Neutrophil (primary cell): ENCODE measurements around the gene VAMP8.

Experiments
- H3K27ac ChIP-seq: fragments of 200-600 bp; sonication (generic); 2 replicates; pipeline ENCODE4 v1.5.1; 2016; ENCODE audit warnings: mild to moderate bottlenecking, moderate library complexity
- H3K27me3 ChIP-seq: fragments of 200-600 bp; sonication (generic); 2 replicates; pipeline ENCODE4 v1.6.0; 2016; ENCODE audit warnings: mild to moderate bottlenecking
- H3K36me3 ChIP-seq: fragments of 200-600 bp; sonication (generic); 2 replicates; pipeline ENCODE4 v1.5.1; 2017
- H3K4me1 ChIP-seq, 2 experiments: fragments of 200-600 bp in 1 of 2; sonication (generic) in 1 of 2; 1 replicate in 1 of 2; 2 replicates in 1 of 2; pipeline versions ENCODE4 v1.5.1 to v1.6.1; 2013 to 2016; ENCODE audit warnings: low read depth in 1 of 2, low read length in 1 of 2, mild to moderate bottlenecking in 1 of 2, moderate library complexity in 1 of 2; ENCODE audit not compliant: control insufficient read depth in 1 of 2, insufficient read depth in 1 of 2
- H3K4me3 ChIP-seq, 2 experiments: fragments of 200-600 bp in 1 of 2; sonication (generic) in 1 of 2; 1 replicate in 1 of 2; 2 replicates in 1 of 2; pipeline ENCODE4 v1.5.1; 2013 to 2016; ENCODE audit warnings: low read depth in 1 of 2, low read length in 1 of 2, mild to moderate bottlenecking in 1 of 2, moderate library complexity in 1 of 2
- H3K9me3 ChIP-seq: fragments of 200-600 bp; sonication (generic); 2 replicates; pipeline ENCODE4 v1.5.1; 2016
- TF ChIP-seq, protein P1 (sequence below): fragments of 200-600 bp; sonication (generic); IDR thresholded peaks from 2 replicates; pipeline ENCODE4 v1.5.1; 2016; ENCODE audit warnings: antibody characterized with exemption

VAMP8 gene

DNA sequence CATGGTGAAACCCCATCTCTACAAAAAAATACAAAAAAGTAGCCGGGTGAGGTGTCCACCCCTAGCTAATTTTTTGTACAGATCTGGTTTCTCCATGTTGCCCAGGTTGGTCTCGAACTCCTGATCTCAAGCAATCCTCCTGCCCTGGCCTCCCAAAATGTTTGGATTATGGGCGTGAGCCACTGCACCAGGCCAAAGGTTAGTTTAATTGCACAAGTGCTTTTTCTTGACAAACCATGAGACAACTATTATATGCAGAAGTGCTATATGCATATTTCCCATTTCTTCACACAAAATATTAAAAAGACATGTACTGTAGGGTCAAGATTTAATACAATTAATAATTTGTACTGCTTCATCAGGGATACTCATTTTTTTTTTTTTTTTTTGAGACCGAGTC, 11.1 kb upstream of the VAMP8 start:
- no peak overlapping the region for H3K27ac ChIP-seq
- no peaks in the 10 kb centered on the region for H3K27me3 ChIP-seq
- no peaks in the 10 kb centered on the region for H3K36me3 ChIP-seq
- H3K4me1 ChIP-seq: peaks cover 7 to 11% of the 10 kb centered on the region in 2 experiments
- no peak overlapping the region for H3K4me3 ChIP-seq
- TF ChIP-seq, protein P1, sequence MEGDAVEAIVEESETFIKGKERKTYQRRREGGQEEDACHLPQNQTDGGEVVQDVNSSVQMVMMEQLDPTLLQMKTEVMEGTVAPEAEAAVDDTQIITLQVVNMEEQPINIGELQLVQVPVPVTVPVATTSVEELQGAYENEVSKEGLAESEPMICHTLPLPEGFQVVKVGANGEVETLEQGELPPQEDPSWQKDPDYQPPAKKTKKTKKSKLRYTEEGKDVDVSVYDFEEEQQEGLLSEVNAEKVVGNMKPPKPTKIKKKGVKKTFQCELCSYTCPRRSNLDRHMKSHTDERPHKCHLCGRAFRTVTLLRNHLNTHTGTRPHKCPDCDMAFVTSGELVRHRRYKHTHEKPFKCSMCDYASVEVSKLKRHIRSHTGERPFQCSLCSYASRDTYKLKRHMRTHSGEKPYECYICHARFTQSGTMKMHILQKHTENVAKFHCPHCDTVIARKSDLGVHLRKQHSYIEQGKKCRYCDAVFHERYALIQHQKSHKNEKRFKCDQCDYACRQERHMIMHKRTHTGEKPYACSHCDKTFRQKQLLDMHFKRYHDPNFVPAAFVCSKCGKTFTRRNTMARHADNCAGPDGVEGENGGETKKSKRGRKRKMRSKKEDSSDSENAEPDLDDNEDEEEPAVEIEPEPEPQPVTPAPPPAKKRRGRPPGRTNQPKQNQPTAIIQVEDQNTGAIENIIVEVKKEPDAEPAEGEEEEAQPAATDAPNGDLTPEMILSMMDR: no peak
- H3K9me3 ChIP-seq: no peaks in the 10 kb centered on the region

DNA sequence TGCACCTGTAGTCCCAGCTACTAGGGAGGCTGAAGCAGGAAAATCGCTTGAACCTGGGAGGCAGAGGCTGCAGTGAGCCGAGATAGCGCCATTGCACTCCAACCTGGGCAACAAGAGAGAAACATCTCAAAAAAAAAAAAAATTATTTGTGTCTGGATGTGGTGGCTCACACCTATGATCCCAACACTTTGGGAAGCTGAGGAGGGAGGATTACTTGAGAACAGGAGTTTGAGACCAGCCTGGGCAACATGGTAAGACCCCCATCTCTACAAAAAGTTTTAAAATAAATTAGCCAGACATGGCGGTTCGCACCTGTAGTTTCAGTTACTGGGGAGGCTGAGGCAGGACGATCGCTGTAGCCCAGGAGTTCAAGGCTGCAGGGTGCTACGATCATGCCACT, 1.6 kb upstream of the VAMP8 start:
- H3K4me3 ChIP-seq: no peak overlapping the region
- no peaks in the 10 kb centered on the region for H3K9me3 ChIP-seq
- TF ChIP-seq, protein P1: no peak
- no peaks in the 10 kb centered on the region for H3K27me3 ChIP-seq
- peaks cover 36 to 37% of the 10 kb centered on the region in 2 experiments for H3K4me1 ChIP-seq
- no peaks in the 10 kb centered on the region for H3K36me3 ChIP-seq
- H3K27ac ChIP-seq: no peak overlapping the region

GRCh38 chr2:85577063-85577385, 362 bp upstream of the VAMP8 start:
- peak overlapping the region; percentile 72 for H3K27ac ChIP-seq
- peak overlapping the region; percentile 45 to 49 for H3K4me3 ChIP-seq
- TF ChIP-seq, protein P1: no peak

GRCh38 chr2:85578243-85579180, 1.1 kb downstream of the VAMP8 start:
- H3K36me3 ChIP-seq: no peaks in the 10 kb centered on the region
- TF ChIP-seq, protein P1: no peak
- H3K27ac ChIP-seq: peak overlapping the region; percentile 72
- no peaks in the 10 kb centered on the region for H3K9me3 ChIP-seq
- H3K27me3 ChIP-seq: no peaks in the 10 kb centered on the region
- peaks cover 36 to 37% of the 10 kb centered on the region in 2 experiments for H3K4me1 ChIP-seq
- H3K4me3 ChIP-seq: peak overlapping the region; percentile 45 to 49

More at GRCh38 chr2:85577063-85577385, 362 bp upstream of the VAMP8 start:
- peaks cover 36 to 37% of the 10 kb centered on the region in 2 experiments for H3K4me1 ChIP-seq
- H3K9me3 ChIP-seq: no peaks in the 10 kb centered on the region
- no peaks in the 10 kb centered on the region for H3K27me3 ChIP-seq
- H3K36me3 ChIP-seq: no peaks in the 10 kb centered on the region

DNA sequence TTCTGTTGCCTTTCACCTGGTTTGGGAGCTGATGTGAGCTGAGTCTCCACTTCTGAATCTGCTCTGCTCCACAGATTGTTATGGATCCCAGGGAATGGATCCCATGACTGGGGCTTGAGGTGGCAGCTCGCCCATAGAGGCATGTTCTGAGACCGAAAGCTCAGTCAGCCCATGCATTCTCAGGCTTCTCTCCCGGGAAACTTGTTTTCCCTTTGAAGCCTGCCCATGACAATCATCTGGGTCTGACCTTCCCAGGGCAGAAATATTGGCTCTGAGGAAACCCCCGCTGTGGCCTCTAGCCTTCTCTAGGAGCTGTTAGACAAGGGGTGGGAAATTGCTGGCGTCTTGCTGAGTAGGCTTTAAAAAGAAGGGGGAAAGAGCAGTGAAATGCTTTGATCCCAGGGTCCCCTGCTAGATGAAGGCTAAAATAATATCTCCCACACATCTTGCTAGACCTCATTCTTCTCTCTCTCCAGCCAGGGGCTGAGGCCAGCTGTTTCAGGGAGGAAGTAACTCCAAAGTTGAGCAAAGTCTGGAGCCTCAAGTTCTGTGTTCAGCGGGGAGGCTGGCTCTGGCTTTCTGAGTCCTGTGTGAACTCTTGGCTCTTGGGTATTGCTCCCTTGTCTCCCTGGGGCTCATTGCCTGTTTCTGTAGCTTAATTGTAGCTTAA, 2.0 kb downstream of the VAMP8 start:
- TF ChIP-seq, protein P1: no peak
- Histone ChIP-seq H3K4me1 (peaks cover 44 to 45% of the 10 kb centered on the region in 2 experiments), H3K4me3 (peak overlapping the region; percentile 16 to 49), H3K27ac (peak overlapping the region; percentile 72), H3K9me3 (no peaks in the 10 kb centered on the region), H3K27me3 (no peaks in the 10 kb centered on the region), H3K36me3 (no peaks in the 10 kb centered on the region)
